ENCODE data around the gene ZNF234.

DNA sequence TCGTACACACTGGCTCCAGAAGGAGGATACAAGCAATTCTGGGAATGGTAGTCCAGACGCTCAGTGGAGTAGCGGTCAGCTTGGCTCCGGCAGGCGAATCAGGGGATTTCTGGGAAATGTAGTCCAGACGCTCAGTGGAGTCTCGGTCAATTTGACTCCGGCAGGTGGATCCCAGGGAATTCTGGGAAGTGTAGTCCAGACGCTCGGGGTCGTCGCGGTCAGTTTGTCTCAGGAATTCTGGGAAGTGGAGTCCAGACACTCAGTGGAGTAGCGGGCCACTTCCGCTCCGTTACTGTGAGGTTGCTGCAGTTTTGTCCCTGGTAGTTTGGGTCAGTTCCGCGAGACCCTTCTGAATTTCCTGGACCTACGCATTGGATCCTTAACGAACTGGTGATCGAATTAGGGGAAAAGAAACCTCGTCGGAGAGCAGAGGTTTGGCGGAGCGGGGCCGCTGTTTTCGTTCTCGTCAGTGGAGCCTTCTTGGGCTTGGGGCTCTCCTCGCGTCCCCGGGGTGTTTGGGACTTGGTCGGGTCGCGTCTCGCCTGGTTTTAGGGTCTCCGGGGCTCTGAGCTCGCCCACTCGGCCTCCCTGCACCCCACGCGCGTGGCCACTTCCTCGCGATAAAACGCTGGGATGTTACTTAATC, 28.1 kb upstream of the ZNF234 start, which contains the start of gene ZNF225:
- TF ChIP-seq, protein P1, sequence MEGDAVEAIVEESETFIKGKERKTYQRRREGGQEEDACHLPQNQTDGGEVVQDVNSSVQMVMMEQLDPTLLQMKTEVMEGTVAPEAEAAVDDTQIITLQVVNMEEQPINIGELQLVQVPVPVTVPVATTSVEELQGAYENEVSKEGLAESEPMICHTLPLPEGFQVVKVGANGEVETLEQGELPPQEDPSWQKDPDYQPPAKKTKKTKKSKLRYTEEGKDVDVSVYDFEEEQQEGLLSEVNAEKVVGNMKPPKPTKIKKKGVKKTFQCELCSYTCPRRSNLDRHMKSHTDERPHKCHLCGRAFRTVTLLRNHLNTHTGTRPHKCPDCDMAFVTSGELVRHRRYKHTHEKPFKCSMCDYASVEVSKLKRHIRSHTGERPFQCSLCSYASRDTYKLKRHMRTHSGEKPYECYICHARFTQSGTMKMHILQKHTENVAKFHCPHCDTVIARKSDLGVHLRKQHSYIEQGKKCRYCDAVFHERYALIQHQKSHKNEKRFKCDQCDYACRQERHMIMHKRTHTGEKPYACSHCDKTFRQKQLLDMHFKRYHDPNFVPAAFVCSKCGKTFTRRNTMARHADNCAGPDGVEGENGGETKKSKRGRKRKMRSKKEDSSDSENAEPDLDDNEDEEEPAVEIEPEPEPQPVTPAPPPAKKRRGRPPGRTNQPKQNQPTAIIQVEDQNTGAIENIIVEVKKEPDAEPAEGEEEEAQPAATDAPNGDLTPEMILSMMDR (IDR thresholded peaks at IDR 0.05): no peak
- no peak for TF ChIP-seq EZH2 (IDR thresholded peaks at IDR 0.05; ENCODE audit: borderline replicate concordance, insufficient read depth, low read depth, low read length, poor library complexity, severe bottlenecking)
